ENCODE data around the gene GPC2.
"Not testable (repeated sequence)": the region's sequence is repeated elsewhere in the genome, so short reads cannot be mapped to it uniquely, and the experiment has no call there.

Gene GPC2, protein sequence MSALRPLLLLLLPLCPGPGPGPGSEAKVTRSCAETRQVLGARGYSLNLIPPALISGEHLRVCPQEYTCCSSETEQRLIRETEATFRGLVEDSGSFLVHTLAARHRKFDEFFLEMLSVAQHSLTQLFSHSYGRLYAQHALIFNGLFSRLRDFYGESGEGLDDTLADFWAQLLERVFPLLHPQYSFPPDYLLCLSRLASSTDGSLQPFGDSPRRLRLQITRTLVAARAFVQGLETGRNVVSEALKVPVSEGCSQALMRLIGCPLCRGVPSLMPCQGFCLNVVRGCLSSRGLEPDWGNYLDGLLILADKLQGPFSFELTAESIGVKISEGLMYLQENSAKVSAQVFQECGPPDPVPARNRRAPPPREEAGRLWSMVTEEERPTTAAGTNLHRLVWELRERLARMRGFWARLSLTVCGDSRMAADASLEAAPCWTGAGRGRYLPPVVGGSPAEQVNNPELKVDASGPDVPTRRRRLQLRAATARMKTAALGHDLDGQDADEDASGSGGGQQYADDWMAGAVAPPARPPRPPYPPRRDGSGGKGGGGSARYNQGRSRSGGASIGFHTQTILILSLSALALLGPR

DNA sequence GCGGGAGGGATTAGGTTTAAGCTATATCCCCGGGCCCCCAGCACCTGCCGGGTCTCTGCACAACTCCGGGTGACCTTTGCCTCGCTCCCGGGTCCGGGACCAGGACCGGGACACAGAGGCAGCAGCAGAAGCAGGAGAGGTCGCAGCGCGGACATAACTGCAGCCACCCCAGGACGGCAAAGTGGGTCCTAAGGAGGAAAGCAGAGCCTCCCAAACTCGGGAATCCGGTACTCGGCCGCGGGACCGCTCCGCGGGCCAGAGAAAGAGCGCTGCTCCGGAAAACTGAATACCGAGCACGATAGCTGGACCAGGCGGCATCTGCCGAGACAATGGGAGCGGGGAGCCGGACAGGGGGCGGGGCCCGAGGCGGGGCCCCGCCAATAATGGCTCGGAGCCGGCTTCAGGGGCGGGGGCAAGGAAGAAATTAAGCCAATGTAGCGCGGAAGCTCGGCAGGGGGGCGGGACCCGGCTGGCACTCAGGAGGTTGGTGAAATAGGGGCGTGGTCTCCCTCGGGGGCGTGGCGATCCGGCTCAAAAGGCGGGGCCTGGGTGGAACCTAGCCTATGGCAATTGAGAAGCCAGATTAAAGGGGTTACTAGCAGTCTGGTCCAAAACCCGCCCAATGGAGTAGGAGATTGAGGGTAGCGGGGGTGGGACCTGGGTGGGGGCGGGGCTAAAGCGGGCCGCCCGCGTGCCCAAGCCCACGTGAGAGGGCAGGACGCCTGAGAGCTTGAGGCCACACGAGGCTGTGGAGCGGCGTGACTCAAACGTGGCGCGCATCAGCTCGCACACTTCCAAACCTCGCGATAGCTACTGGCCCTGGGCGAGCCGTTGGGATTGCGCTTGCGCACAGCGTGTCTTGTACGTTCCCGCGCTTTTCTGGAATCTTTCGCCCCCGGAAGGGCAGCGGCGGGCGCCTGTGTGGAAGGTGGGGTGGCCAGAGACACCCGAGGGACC is at the start of gene GPC2, which contains the start of gene STAG3:
GPC2 (minus strand) TSS at position 337 of the 957 bp plus-strand sequence; CDS start at position 155, 182 bp downstream.
STAG3 (plus strand) TSS at position 874 of the 957 bp plus-strand sequence. CDS start 2,639 bp downstream, outside the sequence.
- DNase-seq, result peak; percentile 97

DNA sequence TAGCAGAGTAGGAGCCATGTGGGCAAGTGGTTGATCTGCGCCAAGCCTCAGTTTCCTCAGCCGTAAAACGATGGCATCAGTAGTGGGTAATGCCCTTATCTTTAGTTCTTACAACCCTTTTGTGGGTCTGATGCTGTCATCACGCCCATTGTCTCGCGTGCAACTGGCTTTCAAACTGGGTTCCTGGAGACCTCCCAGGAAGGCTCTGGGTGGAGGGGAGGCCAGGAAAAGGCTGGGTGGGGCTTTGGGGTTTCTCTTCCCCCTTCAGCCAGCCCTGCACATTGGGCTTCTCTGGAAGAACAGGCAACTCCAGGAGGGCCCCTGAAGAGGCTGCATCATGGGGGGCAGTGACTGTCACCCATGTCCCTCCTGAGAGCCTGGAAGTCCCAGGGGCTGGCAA is 47.7 kb upstream of the GPC2 start:
- DNase-seq, result not testable (repeated sequence)

- not testable (repeated sequence) for DNase-seq
These were observed 46.3 kb upstream of the GPC2 start for GRCh38 chr7:100223376-100223927.

- no peak for DNase-seq
These were observed 45.4 kb upstream of the GPC2 start for GRCh38 chr7:100222445-100223132.

DNA sequence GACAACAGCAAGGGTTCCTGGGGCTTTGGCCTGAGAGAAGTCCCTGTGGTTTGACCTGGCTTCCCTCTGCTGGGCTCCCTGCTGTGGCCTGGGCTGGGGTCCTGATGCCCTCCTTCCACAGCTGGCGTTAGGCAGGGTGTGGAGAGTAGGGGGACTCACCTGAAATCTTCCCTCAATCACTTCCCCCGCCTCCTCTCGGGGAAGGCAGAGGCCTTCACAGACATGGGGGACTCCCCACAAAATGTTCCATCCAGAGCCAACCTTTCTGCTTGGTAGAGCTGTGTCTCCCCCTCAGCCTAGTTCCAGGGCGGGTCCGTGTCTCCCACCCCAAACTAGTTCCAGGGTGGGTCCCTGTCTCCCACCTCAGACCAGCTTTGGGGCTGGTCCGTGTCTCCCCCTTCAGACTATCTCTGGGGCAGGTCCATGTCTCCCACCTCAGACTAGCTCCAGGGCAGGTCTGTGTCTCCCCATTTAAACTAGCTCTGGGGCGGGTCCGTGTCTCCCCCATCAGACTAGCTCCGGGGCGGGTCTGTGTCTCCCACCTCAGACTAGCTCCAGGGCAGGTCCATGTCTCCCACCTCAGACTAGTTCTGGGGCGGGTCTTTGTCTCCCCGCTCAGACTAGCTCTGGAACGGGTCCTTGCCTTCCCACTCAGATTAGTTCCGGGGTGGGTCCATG is 44.7 kb upstream of the GPC2 start:
- DNase-seq, result no peak

- DNase-seq, result no peak
These were observed 44.1 kb upstream of the GPC2 start for GRCh38 chr7:100221231-100221718.

DNA sequence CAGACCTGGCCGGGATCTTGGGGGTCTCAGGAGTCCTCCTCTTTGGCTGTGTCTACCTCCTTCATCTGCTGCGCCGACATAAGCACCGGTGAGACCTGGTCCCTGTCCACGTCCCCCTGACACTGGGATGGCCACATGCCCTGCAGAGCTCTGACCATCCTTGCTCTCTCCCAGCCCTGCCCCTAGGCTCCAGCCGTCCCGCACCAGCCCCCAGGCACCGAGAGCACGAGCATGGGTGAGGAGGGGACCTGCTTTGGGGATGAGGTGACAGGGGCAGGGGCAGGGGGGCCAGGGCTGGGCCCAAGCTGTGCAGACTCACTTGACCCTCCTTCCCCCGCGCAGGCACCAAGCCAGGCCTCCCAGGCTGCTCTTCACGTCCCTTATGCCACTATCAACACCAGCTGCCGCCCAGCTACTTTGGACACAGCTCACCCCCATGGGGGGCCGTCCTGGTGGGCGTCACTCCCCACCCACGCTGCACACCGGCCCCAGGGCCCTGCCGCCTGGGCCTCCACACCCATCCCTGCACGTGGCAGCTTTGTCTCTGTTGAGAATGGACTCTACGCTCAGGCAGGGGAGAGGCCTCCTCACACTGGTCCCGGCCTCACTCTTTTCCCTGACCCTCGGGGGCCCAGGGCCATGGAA is 43.5 kb upstream of the GPC2 start:
- DNase-seq, result no peak

- not testable (repeated sequence) for DNase-seq
These were observed 42.8 kb upstream of the GPC2 start, which contains the start of gene PVRIG for GRCh38 chr7:100219801-100220585. Gene PVRIG, plus strand, starts transcription at chr7:100219949. Its CDS starts 22 bp downstream, at chr7:100219971.

- DNase-seq, result no peak
These were observed 42.1 kb upstream of the GPC2 start for GRCh38 chr7:100219271-100219737.

DNA sequence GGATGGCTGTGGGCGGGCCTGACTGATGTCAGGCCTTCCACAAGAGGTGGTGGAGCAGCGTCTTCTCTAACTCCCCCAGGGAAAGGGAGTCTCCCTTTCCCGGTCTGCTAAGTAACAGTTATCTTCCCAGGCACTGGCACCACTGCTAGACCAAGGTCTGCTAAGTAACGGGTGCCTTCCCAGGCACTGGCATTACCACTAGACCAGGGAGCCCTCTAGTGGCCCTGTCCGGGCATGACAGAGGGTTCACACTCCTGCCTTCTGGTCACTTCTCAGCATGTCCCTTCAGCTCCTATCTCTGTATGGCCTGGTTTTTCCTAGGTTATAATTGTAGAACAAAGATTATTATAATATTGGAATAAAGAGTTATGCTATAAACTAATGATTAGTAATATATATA is 40.8 kb upstream of the GPC2 start:
- peak; percentile 44 for DNase-seq

GRCh38 chr7:100215895-100216294 is 38.7 kb upstream of the GPC2 start:
- DNase-seq, result no peak

DNA sequence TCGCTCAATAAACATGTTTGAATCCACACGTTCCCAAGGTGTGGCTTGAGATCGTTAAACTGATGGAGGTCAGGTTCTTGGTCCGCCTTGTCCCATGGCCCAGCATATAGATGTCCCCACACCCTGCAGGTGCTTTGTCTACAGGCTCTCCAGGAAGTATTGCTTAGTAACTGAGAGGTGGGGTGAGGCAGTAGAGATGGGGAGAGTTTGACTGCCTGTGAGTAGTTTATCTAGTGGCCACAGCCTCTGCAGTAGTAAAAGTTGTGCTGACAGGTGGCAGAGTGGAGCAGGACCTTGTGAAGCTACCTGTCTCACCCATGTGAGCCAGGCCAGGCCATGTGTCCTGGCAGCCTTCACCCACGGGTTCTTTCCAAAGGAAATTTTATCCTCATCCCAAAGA is 37.2 kb upstream of the GPC2 start:
- not testable (repeated sequence) for DNase-seq

DNA sequence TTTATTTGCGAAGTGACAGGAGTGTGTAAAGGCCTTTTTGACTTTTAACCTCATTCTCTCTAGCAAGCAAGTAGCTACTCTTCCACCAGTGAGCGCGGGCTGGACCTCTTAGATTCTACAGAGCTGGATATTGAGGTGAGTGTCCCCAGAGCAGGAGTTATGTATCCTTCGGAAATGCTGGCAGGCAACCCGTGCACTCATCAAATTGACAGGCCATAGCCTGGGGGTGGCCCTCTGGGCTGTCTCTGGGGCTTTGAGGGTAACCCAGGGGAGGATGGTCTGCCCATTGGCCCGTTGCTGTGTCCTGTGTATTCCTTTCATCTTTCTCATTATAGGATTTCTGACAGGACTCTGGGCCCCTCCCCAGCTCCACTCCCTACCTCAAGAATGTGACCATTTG is 36.5 kb upstream of the GPC2 start:
- no peak for DNase-seq

DNA sequence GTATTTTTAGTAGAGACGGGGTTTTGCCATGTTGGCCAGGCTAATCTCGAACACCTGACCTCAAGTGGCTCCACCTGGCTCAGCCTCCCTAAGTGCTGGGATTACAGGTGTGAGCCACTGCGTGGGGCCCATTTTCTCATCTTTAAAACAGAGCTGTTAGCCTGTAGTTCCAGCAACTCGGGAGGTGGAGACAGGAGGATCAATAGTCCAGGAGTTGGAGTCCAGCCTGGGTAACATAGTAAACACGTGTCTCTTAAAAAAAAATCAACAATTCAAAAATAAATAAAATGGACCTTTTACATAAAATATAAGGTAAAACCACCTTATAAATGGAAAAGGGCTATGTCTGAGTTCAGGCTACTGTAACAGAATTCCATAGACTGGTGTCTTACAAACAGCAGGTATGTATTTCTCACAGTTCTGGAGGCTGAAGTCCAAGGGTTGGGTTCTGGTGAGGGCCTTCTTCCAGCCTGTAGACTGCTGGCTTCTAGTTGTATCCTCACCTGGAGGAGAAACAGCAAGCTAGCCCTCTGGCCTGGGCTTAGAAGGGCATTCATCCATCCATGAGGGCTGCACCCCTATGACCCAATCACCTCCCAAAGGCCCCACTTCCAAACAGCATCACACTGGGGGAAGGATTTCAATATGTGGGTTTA is 35.6 kb upstream of the GPC2 start:
- DNase-seq, result no peak

DNA sequence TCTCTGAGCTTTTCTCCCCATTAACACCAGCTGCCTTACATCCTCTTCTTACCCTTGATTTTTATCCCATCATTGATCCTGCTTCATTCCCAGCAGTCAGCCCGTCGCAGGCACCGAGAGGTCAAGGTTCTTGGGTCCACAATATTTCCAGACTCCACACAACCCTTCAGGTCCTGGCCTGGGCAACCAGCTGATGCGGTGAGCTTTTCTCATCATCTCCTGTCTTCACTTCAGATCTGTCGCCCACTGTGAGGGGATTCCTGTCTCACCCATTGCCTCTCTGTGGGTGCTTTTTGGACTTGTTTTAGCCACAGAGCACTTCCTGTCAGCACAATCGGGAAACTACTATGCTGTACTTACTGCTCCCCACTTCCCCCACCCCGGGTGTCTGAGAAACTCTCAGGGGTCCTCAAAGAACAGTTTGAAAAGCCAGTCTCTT is 34.2 kb upstream of the GPC2 start:
- no peak for DNase-seq

GRCh38 chr7:100210805-100211204 is 33.6 kb upstream of the GPC2 start:
- no peak for DNase-seq

DNA sequence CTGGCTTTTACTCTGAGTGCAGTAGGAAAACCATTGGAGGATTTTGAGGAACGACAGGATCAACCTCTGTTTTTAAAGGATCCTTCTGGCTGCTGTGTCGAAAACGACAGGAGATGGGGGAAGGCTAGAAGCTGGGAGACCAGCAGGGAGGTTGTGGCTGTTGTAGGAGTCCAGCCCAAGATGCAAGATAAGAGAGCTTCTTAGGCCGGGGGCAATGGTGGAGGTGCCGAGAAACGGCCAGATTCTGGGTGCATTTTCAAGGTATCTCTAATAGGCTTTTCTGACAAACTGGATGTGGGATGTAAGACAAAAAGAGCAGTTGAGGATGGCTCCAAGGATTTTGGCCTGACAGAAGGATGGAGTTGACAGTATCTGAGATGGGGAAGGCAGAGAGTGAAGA is 32.3 kb upstream of the GPC2 start:
- no peak for DNase-seq

- no peak for DNase-seq
These were observed 31.8 kb upstream of the GPC2 start for GRCh38 chr7:100208911-100209408.

DNA sequence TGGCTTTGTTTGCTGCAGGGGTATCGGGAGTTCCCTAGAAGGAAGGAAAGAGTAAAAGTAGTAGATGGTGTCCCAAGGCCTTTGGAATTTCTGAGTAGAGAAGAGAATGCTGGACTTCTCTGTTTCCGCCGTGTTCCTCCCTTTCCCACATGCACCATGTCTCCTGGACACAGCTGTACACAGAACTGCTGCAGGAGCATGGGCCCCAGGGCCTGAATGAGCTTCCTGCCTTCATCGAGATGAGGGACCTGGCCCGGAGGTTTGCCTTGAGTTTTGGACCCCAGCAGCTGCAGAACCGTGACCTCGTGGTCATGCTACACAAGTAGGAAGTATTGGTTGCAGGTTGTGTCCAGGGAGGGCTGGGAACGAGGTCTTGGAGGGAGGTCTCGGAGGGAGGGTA is 27.3 kb upstream of the GPC2 start:
- no peak for DNase-seq
